ENCODE results near the gene MSH3. TPM values are rescaled to one million over a fixed set of nuclear protein-coding genes. Genes with fewer than 3 reads are reported as not detected.

The MSH3 gene
- total and polyA plus RNA-seq, 4 donors, result 4.2 to 18.1 (median 9.1) TPM

DNA sequence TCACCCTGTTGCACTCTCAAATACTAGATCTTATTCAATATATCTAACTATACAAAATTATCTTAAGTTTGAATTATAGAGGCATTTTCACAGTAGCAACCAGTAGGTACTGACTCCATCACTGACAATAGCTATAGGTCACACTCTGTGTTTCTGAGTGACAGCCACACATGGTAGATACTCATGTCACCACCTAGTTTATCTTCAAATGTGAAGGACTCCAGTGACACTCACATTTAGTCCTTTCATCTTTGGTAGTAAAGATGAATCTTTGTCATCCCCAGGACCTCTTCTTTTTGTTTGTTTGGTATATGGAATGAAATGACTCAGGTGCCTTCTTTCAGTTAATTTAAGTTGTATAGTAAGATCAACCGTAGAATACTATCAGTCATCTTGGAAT, 102.8 kb downstream of the MSH3 start:
- intact Hi-C loops (cut with DNase I), result no loop called here

GRCh38 chr5:80759866-80760577, 105.6 kb downstream of the MSH3 start:
- no peak overlapping the region for H3K27ac ChIP-seq (ENCODE audit: low read depth in 1 of 2, low read length in 2 of 2)
- intact Hi-C loops (cut with DNase I), result no loop called here

More for the DNA sequence above, 102.8 kb downstream of the MSH3 start:
- no peak for DNase-seq
- Histone ChIP-seq H3K4me1 (ENCODE audit: control insufficient read depth in 1 of 2, insufficient read depth in 2 of 2, low read length in 2 of 2) (no peaks in the 10 kb centered on the region), H3K36me3 (ENCODE audit: control insufficient read depth in 1 of 2, insufficient read depth in 2 of 2, low read length in 1 of 2) (peaks cover 0 to 3% of the 10 kb centered on the region in 2 donors), H3K9me3 (ENCODE audit: control insufficient read depth, low read length) (no peaks in the 10 kb centered on the region), H3K4me3 (ENCODE audit: low read length in 2 of 2) (no peak overlapping the region), H3K27ac (ENCODE audit: low read depth in 1 of 2, low read length in 2 of 2) (no peak overlapping the region), H3K27me3 (ENCODE audit: control insufficient read depth in 1 of 2, insufficient read depth in 2 of 2, low read length in 1 of 2) (no peaks in the 10 kb centered on the region)
- ATAC-seq (ENCODE audit: low FRiP score), result no peak
- WGBS, 2 donors, result 84 to 86% methylated on average over 1 of the region's 1 CpG

DNA sequence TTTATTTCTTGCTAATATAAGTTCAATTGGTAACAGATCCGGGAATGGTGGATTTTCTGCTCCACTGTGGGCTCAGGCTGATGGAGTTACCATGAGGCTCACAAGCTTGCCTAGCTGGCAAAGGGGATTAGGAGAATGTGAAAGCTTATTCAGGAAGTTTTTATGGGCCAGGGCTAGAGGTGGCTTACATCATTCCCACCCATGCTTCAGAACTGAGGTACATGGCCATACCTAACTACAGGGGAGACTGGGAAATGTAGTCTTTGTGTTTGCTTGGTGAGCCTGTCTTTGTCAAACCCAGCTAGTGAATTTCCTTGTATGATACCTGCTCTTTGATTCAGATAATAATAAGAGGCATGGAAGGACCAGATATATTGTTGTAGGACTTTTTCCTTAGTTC, 106.2 kb downstream of the MSH3 start:
- Histone ChIP-seq H3K27me3 (ENCODE audit: control insufficient read depth in 1 of 2, insufficient read depth in 2 of 2, low read length in 1 of 2) (no peaks in the 10 kb centered on the region), H3K4me3 (ENCODE audit: low read length in 2 of 2) (no peak overlapping the region), H3K27ac (ENCODE audit: low read depth in 1 of 2, low read length in 2 of 2) (no peak overlapping the region), H3K4me1 (ENCODE audit: control insufficient read depth in 1 of 2, insufficient read depth in 2 of 2, low read length in 2 of 2) (no peaks in the 10 kb centered on the region), H3K36me3 (ENCODE audit: control insufficient read depth in 1 of 2, insufficient read depth in 2 of 2, low read length in 1 of 2) (peaks cover 0 to 3% of the 10 kb centered on the region in 2 donors), H3K9me3 (ENCODE audit: control insufficient read depth, low read length) (no peaks in the 10 kb centered on the region)
- DNase-seq (no peak), ATAC-seq (ENCODE audit: low FRiP score) (no peak)
- 97% methylated on average over 1 of the region's 1 CpG for WGBS, 2 donors
- intact Hi-C loops (cut with DNase I), result no loop called here

More at GRCh38 chr5:80759866-80760577, 105.6 kb downstream of the MSH3 start:
- WGBS, 2 donors, result 97 to 98% methylated on average over 5 of the region's 5 CpGs
- no peaks in the 10 kb centered on the region for H3K4me1 ChIP-seq (ENCODE audit: control insufficient read depth in 1 of 2, insufficient read depth in 2 of 2, low read length in 2 of 2)
- H3K4me3 ChIP-seq (ENCODE audit: low read length in 2 of 2), result no peak overlapping the region
- H3K36me3 ChIP-seq (ENCODE audit: control insufficient read depth in 1 of 2, insufficient read depth in 2 of 2, low read length in 1 of 2), result peaks cover 0 to 4% of the 10 kb centered on the region in 2 donors
- DNase-seq, result no peak
- no peaks in the 10 kb centered on the region for H3K9me3 ChIP-seq (ENCODE audit: control insufficient read depth, low read length)
- no peaks in the 10 kb centered on the region for H3K27me3 ChIP-seq (ENCODE audit: control insufficient read depth in 1 of 2, insufficient read depth in 2 of 2, low read length in 1 of 2)
- ATAC-seq (ENCODE audit: low FRiP score), result no peak

GRCh38 chr5:80761176-80761575, 106.7 kb downstream of the MSH3 start:
- ATAC-seq (ENCODE audit: low FRiP score), result no peak
- no peak overlapping the region for H3K4me3 ChIP-seq (ENCODE audit: low read length in 2 of 2)

DNA sequence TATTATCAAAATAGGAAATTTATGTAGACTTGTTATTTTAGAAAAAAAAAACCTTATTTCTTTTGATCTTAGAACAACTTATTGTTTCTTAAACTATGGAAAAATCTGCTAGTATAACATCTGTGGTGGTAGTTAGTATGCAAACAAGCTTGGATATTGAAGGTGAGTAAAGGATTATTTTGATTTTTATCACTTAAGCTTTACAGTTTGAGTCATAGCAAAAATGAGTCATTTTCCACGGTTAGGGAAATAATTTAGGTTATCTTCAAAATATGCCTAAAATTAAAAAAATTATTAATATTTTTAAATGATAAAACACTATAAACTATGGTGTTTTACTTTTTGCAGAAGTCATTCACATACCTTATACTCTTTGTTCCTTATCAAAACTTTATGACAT, 107.5 kb downstream of the MSH3 start:
- DNase-seq, result no peak
- no peaks in the 10 kb centered on the region for H3K27me3 ChIP-seq (ENCODE audit: control insufficient read depth in 1 of 2, insufficient read depth in 2 of 2, low read length in 1 of 2)
- no peak overlapping the region for H3K27ac ChIP-seq (ENCODE audit: low read depth in 1 of 2, low read length in 2 of 2)
- H3K9me3 ChIP-seq (ENCODE audit: control insufficient read depth, low read length), result no peaks in the 10 kb centered on the region
- no peaks in the 10 kb centered on the region for H3K4me1 ChIP-seq (ENCODE audit: control insufficient read depth in 1 of 2, insufficient read depth in 2 of 2, low read length in 2 of 2)
- no peak for ATAC-seq (ENCODE audit: low FRiP score)
- intact Hi-C loops (cut with DNase I), result no loop called here
- H3K4me3 ChIP-seq (ENCODE audit: low read length in 2 of 2), result no peak overlapping the region
- 6 to 31% methylated on average over 1 of the region's 1 CpG for WGBS, 2 donors
- H3K36me3 ChIP-seq (ENCODE audit: control insufficient read depth in 1 of 2, insufficient read depth in 2 of 2, low read length in 1 of 2), result peaks cover 0 to 3% of the 10 kb centered on the region in 2 donors

More at GRCh38 chr5:80761176-80761575, 106.7 kb downstream of the MSH3 start:
- no peak overlapping the region for H3K27ac ChIP-seq (ENCODE audit: low read depth in 1 of 2, low read length in 2 of 2)
- peaks cover 0 to 3% of the 10 kb centered on the region in 2 donors for H3K36me3 ChIP-seq (ENCODE audit: control insufficient read depth in 1 of 2, insufficient read depth in 2 of 2, low read length in 1 of 2)
- no peaks in the 10 kb centered on the region for H3K9me3 ChIP-seq (ENCODE audit: control insufficient read depth, low read length)
- DNase-seq, result no peak
- H3K4me1 ChIP-seq (ENCODE audit: control insufficient read depth in 1 of 2, insufficient read depth in 2 of 2, low read length in 2 of 2), result no peaks in the 10 kb centered on the region
- 90 to 95% methylated on average over 5 of the region's 5 CpGs for WGBS, 2 donors
- no peaks in the 10 kb centered on the region for H3K27me3 ChIP-seq (ENCODE audit: control insufficient read depth in 1 of 2, insufficient read depth in 2 of 2, low read length in 1 of 2)
- intact Hi-C loops (cut with DNase I), result no loop called here

GRCh38 chr5:80762573-80762972, 108.1 kb downstream of the MSH3 start:
- ATAC-seq (ENCODE audit: low FRiP score) (no peak), DNase-seq (no peak)
- H3K9me3 ChIP-seq (ENCODE audit: control insufficient read depth, low read length), result no peaks in the 10 kb centered on the region
- 99% methylated on average over 4 of the region's 4 CpGs for WGBS, 2 donors
- H3K36me3 ChIP-seq (ENCODE audit: control insufficient read depth in 1 of 2, insufficient read depth in 2 of 2, low read length in 1 of 2), result peaks cover 0 to 3% of the 10 kb centered on the region in 2 donors
- no peaks in the 10 kb centered on the region for H3K27me3 ChIP-seq (ENCODE audit: control insufficient read depth in 1 of 2, insufficient read depth in 2 of 2, low read length in 1 of 2)
- no peak overlapping the region for H3K27ac ChIP-seq (ENCODE audit: low read depth in 1 of 2, low read length in 2 of 2)
- no peaks in the 10 kb centered on the region for H3K4me1 ChIP-seq (ENCODE audit: control insufficient read depth in 1 of 2, insufficient read depth in 2 of 2, low read length in 2 of 2)
- intact Hi-C loops (cut with DNase I), result no loop called here
- no peak overlapping the region for H3K4me3 ChIP-seq (ENCODE audit: low read length in 2 of 2)

GRCh38 chr5:80763211-80763610, 108.8 kb downstream of the MSH3 start:
- DNase-seq, result no peak
- intact Hi-C loops (cut with DNase I), result no loop called here
- ATAC-seq (ENCODE audit: low FRiP score), result no peak

DNA sequence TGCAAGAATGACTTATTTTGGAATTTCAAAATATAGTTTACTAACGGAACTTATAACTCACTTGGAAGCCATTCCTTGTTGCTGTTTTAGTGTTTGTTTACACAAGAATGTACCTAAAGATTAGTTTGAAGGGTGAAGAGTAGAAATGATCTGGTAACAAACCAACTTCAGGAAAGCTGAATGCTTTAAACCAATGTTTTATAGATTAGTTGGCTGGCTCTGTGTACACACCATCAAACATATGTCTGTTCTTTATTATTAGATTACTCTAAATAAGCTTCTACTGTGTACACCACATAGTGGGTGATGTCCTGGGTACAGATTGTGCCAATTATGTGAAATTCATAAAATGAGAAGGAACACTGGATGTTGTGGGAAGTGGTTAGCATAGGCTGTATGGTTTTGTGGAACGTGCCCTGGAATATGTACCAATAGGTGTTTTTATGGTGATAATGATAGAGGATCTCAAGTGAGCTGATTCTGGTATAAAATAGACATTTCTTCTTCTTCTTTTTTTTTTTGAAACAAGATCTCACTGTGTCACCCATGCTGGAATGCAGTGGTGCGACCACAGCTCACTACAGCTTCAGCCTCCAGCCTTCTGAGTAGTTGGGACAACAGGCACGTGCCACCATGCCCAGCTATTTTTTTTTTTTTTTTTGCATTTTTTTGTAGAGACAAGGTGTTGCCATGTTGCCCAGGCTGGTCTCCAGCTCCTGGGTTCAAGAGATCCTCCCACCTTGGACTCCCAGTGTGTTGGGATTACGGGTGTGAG, 109.6 kb downstream of the MSH3 start:
- ATAC-seq (ENCODE audit: low FRiP score) (no peak), DNase-seq (no peak)
- WGBS, 2 donors, result 94 to 95% methylated on average over 5 of the region's 5 CpGs

More at GRCh38 chr5:80763211-80763610, 108.8 kb downstream of the MSH3 start:
- H3K27me3 ChIP-seq (ENCODE audit: control insufficient read depth in 1 of 2, insufficient read depth in 2 of 2, low read length in 1 of 2), result no peaks in the 10 kb centered on the region
- no peak overlapping the region for H3K27ac ChIP-seq (ENCODE audit: low read depth in 1 of 2, low read length in 2 of 2)
- H3K4me1 ChIP-seq (ENCODE audit: control insufficient read depth in 1 of 2, insufficient read depth in 2 of 2, low read length in 2 of 2), result no peaks in the 10 kb centered on the region
- H3K36me3 ChIP-seq (ENCODE audit: control insufficient read depth in 1 of 2, insufficient read depth in 2 of 2, low read length in 1 of 2), result peaks cover 0 to 3% of the 10 kb centered on the region in 2 donors
- H3K4me3 ChIP-seq (ENCODE audit: low read length in 2 of 2), result no peak overlapping the region
- WGBS, 2 donors, result 72 to 76% methylated on average over 3 of the region's 3 CpGs
- H3K9me3 ChIP-seq (ENCODE audit: control insufficient read depth, low read length), result no peaks in the 10 kb centered on the region

More for the DNA sequence above, 109.6 kb downstream of the MSH3 start:
- H3K4me3 ChIP-seq (ENCODE audit: low read length in 2 of 2), result no peak overlapping the region
- intact Hi-C loops (cut with DNase I), result no loop called here
- no peak overlapping the region for H3K27ac ChIP-seq (ENCODE audit: low read depth in 1 of 2, low read length in 2 of 2)
- H3K36me3 ChIP-seq (ENCODE audit: control insufficient read depth in 1 of 2, insufficient read depth in 2 of 2, low read length in 1 of 2), result peaks cover 0 to 3% of the 10 kb centered on the region in 2 donors
- H3K9me3 ChIP-seq (ENCODE audit: control insufficient read depth, low read length), result no peaks in the 10 kb centered on the region
- H3K27me3 ChIP-seq (ENCODE audit: control insufficient read depth in 1 of 2, insufficient read depth in 2 of 2, low read length in 1 of 2), result no peaks in the 10 kb centered on the region
- H3K4me1 ChIP-seq (ENCODE audit: control insufficient read depth in 1 of 2, insufficient read depth in 2 of 2, low read length in 2 of 2), result no peaks in the 10 kb centered on the region

Measured in aorta (tissue), 5 donors.